Uterus (tissue), 2 donors: ENCODE measurements around the gene KRTAP10-9.

Experiments used
- CTCF ChIP-seq, 4 experiments: fragments of 200-600 bp in 2 of 4; fragments of 450-650 bp in 2 of 4; sonication (generic) in 2 of 4; IDR thresholded peaks; one replicate each; pipeline ENCODE4 v1.5.1; 2016 to 2019; ENCODE audit warnings: antibody characterized with exemption in 4 of 4, mild to moderate bottlenecking in 2 of 4, moderate library complexity in 1 of 4
- POLR2A ChIP-seq, 2 donors: fragments of 450-650 bp; IDR thresholded peaks; one replicate each; pipeline ENCODE4 v1.6.1; 2016; ENCODE audit warnings: antibody characterized with exemption in 2 of 2, mild to moderate bottlenecking in 1 of 2, moderate library complexity in 1 of 2

GRCh38 chr21:44603109-44603875 lies 23.6 kb upstream of the KRTAP10-9 start:
- no peak for TF ChIP-seq CTCF (IDR thresholded peaks at IDR 0.05)
- no peak for TF ChIP-seq POLR2A (IDR thresholded peaks at IDR 0.05)
